Measurements from ENCODE around the gene CD209. TPM values are rescaled to one million over a fixed set of nuclear protein-coding genes. Genes with fewer than 3 reads are reported as not detected.

Gene CD209
- total RNA-seq, 1 experiment from 2014 or later, result not detected

GRCh38 chr19:7737215-7737614, 10.1 kb downstream of the CD209 start:
- TF ChIP-seq POLR2AphosphoS5 (IDR thresholded peaks at IDR 0.05; ENCODE audit: low read depth, low read length) (no peak), ZBTB33 (IDR thresholded peaks at IDR 0.05; ENCODE audit: extremely low read depth, insufficient replicate concordance, low read length) (no peak), YY1 (IDR thresholded peaks at IDR 0.05; ENCODE audit: extremely low read depth, insufficient replicate concordance, low read depth, low read length) (no peak), ELF1 (IDR thresholded peaks at IDR 0.05; ENCODE audit: borderline replicate concordance, low read depth) (no peak), ATF3 (IDR thresholded peaks at IDR 0.05) (no peak), EZH2phosphoT487 (IDR thresholded peaks at IDR 0.05; ENCODE audit: borderline replicate concordance) (no peak), POLR2A (IDR thresholded peaks at IDR 0.05; ENCODE audit: borderline replicate concordance, extremely low read depth, insufficient read depth, insufficient read length) (no peak), SP1 (IDR thresholded peaks at IDR 0.05; ENCODE audit: low read depth) (no peak), CTCF (IDR thresholded peaks at IDR 0.05 in 2 of 3, conservative IDR thresholded peaks at IDR 0.05 in 1 of 3; ENCODE audit: borderline replicate concordance in 1 of 3, insufficient read depth in 1 of 3, low read depth in 2 of 3, low read length in 2 of 3) (no peak), ZNF274 (IDR thresholded peaks at IDR 0.05; ENCODE audit: low read depth, low read length) (no peak), TCF7L2 (IDR thresholded peaks at IDR 0.05; ENCODE audit: borderline replicate concordance, extremely low read depth, insufficient read depth, insufficient read length) (no peak), EZH2 (IDR thresholded peaks at IDR 0.05) (no peak), MAX (IDR thresholded peaks at IDR 0.05) (no peak), REST (IDR thresholded peaks at IDR 0.05; ENCODE audit: low read depth) (no peak)
- ATAC-seq (no peak), DNase-seq (ENCODE audit: low read depth, low spot score) (no peak)
- no peak overlapping the region for H3K27ac ChIP-seq (ENCODE audit: low read depth, low read length)
- H2AFZ ChIP-seq (ENCODE audit: low read depth, low read length, poor library complexity, severe bottlenecking), result no peak overlapping the region
- H3K27me3 ChIP-seq (ENCODE audit: insufficient read depth, low read length), result peaks cover 32% of the 10 kb centered on the region
- CTCF ChIA-PET, result no interaction called here
- no TSS peak for BruUV-seq (replicated peaks)
- POLR2A ChIA-PET, result no interaction called here
- no peak overlapping the region for H3K4me3 ChIP-seq (replicated peaks in 1 of 2; ENCODE audit: low read depth in 1 of 2, low read length in 2 of 2)
- H3K36me3 ChIP-seq (ENCODE audit: control insufficient read depth in 1 of 2, insufficient read depth in 2 of 2, low read length in 2 of 2), result no peaks in the 10 kb centered on the region
- H4K20me1 ChIP-seq (ENCODE audit: insufficient read depth), result no peaks in the 10 kb centered on the region
- intact Hi-C loops (cut with micrococcal nuclease), result no loop called here
- H3K4me2 ChIP-seq (ENCODE audit: low read length), result no peak overlapping the region
- H3K9ac ChIP-seq (ENCODE audit: low read length), result no peak overlapping the region
- H3K9me2 ChIP-seq (ENCODE audit: insufficient read depth), result no peaks in the 10 kb centered on the region
- RAD21 ChIA-PET (ENCODE audit: low non-redundant PET in 1 of 2, low total read pairs in 2 of 2, uncharacterized antibody in 2 of 2, unreplicated experiment in 2 of 2), result no interaction called here
- no peaks in the 10 kb centered on the region for H3K9me3 ChIP-seq (ENCODE audit: control insufficient read depth in 1 of 2, insufficient read depth in 1 of 2, low read depth in 1 of 2, low read length in 2 of 2)
- no peaks in the 10 kb centered on the region for H3K4me1 ChIP-seq (ENCODE audit: control insufficient read depth in 1 of 2, insufficient read depth in 2 of 2, low read length in 2 of 2)
- H3K79me2 ChIP-seq (ENCODE audit: insufficient read depth, low read length), result no peaks in the 10 kb centered on the region

Data from HCT116 (cell line).